Kidney (tissue), 14 donors: Measurements from ENCODE around the gene AMOT. TPM values are rescaled to one million over a fixed set of nuclear protein-coding genes. Genes with fewer than 3 reads are reported as not detected.

Source experiments
- DNase-seq, 5 donors: peaks; one replicate each; pipeline ENCODE4 v3.0.0-alpha.2; 2013 to 2020
- FAIRE-seq: peaks from 2 replicates; lab custom pipeline; 2012; peaks lifted over from hg19 to GRCh38; lab: Jason Lieb, UNC
- H3K27ac ChIP-seq, 2 donors: one replicate each; pipeline ENCODE4 v1.7.0; 2013; ENCODE audit warnings: low read depth in 2 of 2, low read length in 2 of 2, inconsistent platforms in 1 of 2
- H3K27me3 ChIP-seq: one replicate; pipeline ENCODE4 v1.7.1; 2013; ENCODE audit warnings: low read length, inconsistent platforms; ENCODE audit not compliant: control insufficient read depth, insufficient read depth
- H3K36me3 ChIP-seq, 3 donors: one replicate each; pipeline versions ENCODE4 v1.7.0 to v1.7.1; 2013; ENCODE audit warnings: low read length in 3 of 3, control low read depth in 1 of 3, inconsistent platforms in 1 of 3; ENCODE audit not compliant: insufficient read depth in 3 of 3, control insufficient read depth in 2 of 3
- H3K4me1 ChIP-seq, 3 donors: one replicate each; pipeline versions ENCODE4 v1.7.0 to v1.7.1; 2013; ENCODE audit warnings: low read length in 3 of 3, inconsistent platforms in 1 of 3, low read depth in 1 of 3; ENCODE audit not compliant: control insufficient read depth in 2 of 3, insufficient read depth in 2 of 3
- H3K4me3 ChIP-seq, 3 donors: one replicate each; pipeline versions ENCODE4 v1.7.0 to v1.8.1; 2013; ENCODE audit warnings: low read length in 3 of 3, control low read depth in 1 of 3, inconsistent platforms in 1 of 3
- H3K9ac ChIP-seq, 3 donors: one replicate each; pipeline versions ENCODE4 v1.7.0 to v1.7.1; 2013; ENCODE audit warnings: low read length in 3 of 3, control low read depth in 1 of 3, inconsistent platforms in 1 of 3
- H3K9me3 ChIP-seq, 3 donors: one replicate each; pipeline versions ENCODE4 v1.7.0 to v1.7.1; 2013; ENCODE audit warnings: low read length in 3 of 3, control low read depth in 1 of 3, inconsistent platforms in 1 of 3; ENCODE audit not compliant: control insufficient read depth in 2 of 3, insufficient read depth in 1 of 3
- intact Hi-C: fragments of 100-400 bp; cut with DNase I; formaldehyde crosslinking; loops from one replicate; pipeline ENCODE4 v1.11.1; 2022
- polyA plus RNA-seq: library from polyadenylated mRNA; stranded (reverse); fragments of 350-450 nt; fragmentation: Illumina TruSeq; extraction: RNeasy Lipid Tissue Mini Kit (QIAGEN cat#74804); gene quantifications from one replicate; pipeline ENCODE4 v1.2.3, GENCODE V29; 2014; ENCODE audit warnings: low read depth, low replicate concordance; ENCODE audit not compliant: insufficient read depth
- total RNA-seq: library from RNA; stranded (reverse); fragmentation: NEBNext Ultra II Directional; extraction: Animal tissue kit (Norgen Biotek cat#: 25700); gene quantifications from one replicate; pipeline ENCODE4 v1.2.1, GENCODE V29; 2021
- TF ChIP-seq, protein P1 (sequence below): IDR thresholded peaks from 3 replicates; pipeline ENCODE4 v1.5.1; 2012; ENCODE audit warnings: mild to moderate bottlenecking, moderate library complexity, borderline replicate concordance; ENCODE audit not compliant: insufficient read depth; ENCODE audit errors: extremely low read depth
- donor health status: control.
- donor health status: control.
- donor health status: control.
- donor health status: control.
- donor health status: control.
- donor health status: DM: yes; HTN: yes; CAD: no.
- donor health status: Normal renal cell carcinoma (clear cell type).

Gene AMOT
- total and polyA plus RNA-seq, 2 donors from 2014 or later = 5.5 to 35.1 TPM

DNA sequence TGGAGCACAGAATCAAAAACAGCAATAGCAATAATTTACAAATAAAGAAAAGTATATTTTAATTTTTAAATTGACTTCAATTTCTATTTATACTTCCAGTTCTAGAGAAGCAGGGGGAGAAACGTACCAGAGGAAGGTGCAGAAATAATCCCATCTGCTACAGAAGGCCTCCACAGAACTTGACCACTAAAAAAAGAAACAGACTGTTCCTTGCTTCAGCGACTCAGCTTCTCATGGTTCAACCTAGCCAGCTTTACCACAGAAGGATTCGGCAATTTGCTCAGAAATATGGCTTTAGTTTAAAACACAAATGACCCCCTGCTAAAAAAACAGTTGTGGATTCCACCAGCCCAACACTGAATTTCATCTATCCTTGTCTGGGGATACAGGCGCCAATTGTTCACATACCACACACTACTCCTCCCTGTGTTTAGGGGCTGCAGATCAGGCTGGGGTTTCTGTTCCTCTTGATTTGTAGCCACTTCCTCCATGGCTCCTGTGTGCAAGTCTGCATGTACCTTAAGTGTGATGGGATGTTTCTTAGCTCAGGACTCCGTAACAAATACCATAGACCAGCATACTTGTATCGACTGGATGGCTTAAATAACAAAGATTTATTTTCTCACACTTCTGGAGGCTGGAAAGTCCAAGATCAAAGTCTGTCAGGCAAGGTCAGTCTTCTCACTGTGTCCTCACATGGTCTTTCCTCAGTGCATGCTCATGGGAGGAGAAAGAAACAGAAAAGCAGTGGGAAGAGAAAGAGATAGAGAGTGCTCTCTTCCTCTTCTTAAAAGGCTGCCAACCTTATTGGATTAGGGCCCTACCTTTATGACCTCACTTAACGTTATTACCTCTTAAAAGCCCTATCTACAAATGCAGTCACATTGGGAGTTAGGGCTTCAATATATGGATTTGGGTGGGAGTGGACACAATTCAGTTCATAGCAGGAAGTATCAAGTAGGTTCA is 79.1 kb downstream of the AMOT start:
- Histone ChIP-seq H3K27ac (no peak overlapping the region), H3K9me3 (no peaks in the 10 kb centered on the region), H3K4me3 (no peak overlapping the region), H3K36me3 (no peaks in the 10 kb centered on the region), H3K4me1 (no peaks in the 10 kb centered on the region), H3K27me3 (peaks cover 6% of the 10 kb centered on the region), H3K9ac (no peak overlapping the region)
- intact Hi-C loops = no loop called here
- no peak for DNase-seq
- FAIRE-seq = no peak
- TF ChIP-seq, protein P1, sequence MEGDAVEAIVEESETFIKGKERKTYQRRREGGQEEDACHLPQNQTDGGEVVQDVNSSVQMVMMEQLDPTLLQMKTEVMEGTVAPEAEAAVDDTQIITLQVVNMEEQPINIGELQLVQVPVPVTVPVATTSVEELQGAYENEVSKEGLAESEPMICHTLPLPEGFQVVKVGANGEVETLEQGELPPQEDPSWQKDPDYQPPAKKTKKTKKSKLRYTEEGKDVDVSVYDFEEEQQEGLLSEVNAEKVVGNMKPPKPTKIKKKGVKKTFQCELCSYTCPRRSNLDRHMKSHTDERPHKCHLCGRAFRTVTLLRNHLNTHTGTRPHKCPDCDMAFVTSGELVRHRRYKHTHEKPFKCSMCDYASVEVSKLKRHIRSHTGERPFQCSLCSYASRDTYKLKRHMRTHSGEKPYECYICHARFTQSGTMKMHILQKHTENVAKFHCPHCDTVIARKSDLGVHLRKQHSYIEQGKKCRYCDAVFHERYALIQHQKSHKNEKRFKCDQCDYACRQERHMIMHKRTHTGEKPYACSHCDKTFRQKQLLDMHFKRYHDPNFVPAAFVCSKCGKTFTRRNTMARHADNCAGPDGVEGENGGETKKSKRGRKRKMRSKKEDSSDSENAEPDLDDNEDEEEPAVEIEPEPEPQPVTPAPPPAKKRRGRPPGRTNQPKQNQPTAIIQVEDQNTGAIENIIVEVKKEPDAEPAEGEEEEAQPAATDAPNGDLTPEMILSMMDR = no peak

DNA sequence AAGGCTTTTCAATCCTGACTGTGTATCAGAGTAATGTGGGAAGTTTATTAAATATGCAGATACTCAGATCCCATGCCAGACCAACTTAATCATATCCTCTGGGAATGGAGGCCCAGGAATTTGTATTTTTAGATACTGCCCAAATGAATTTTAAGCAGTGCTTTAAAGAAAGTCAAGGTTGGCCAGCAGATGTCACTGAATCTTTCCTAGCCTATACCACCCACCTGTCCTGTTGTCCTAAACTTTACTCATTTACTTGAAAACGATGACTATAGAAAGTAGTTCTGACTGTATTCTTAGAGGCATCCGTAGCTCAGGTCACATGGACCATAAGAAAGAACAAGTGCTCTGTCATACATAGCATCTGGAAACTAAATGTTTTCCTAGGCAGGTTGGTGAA is 79.9 kb downstream of the AMOT start:
- H3K36me3 ChIP-seq = no peaks in the 10 kb centered on the region
- no peaks in the 10 kb centered on the region for H3K9me3 ChIP-seq
- H3K4me3 ChIP-seq = no peak overlapping the region
- DNase-seq (no peak), FAIRE-seq (no peak)
- H3K27me3 ChIP-seq = peaks cover 9% of the 10 kb centered on the region
- H3K9ac ChIP-seq = no peak overlapping the region
- H3K4me1 ChIP-seq = no peaks in the 10 kb centered on the region
- TF ChIP-seq, protein P1 = no peak
- H3K27ac ChIP-seq = no peak overlapping the region
- intact Hi-C loops = no loop called here

DNA sequence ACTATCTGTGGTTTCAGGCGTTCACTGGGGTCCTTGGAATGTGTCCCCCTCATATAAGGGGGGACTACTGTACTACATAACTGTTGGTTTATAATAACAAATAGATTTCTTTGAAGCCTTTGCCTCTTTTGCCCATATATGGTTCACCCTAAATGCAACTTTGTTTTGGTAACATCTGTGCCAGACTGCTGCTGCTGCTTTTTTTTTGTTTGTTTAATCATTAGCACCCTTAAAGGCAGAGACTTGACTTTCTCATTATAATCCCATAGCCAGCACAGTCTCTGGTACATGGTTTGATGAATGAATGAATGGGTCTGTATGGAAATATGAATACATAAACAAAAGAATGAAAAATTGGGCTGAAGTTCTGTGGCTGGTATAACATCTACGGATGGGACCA is 80.7 kb downstream of the AMOT start:
- no peak overlapping the region for H3K27ac ChIP-seq
- H3K4me1 ChIP-seq = no peaks in the 10 kb centered on the region
- FAIRE-seq (no peak), DNase-seq (no peak)
- intact Hi-C loops = no loop called here
- no peaks in the 10 kb centered on the region for H3K36me3 ChIP-seq
- no peak overlapping the region for H3K9ac ChIP-seq
- no peak overlapping the region for H3K4me3 ChIP-seq
- TF ChIP-seq, protein P1 = no peak
- H3K27me3 ChIP-seq = peaks cover 9% of the 10 kb centered on the region
- H3K9me3 ChIP-seq = no peaks in the 10 kb centered on the region
